ENCODE results near the gene CRYBG3.
A peak's percentile ranks its signal among the peaks of the same experiment; 100 is the strongest.

Gene CRYBG3

GRCh38 chr3:97979610-97980009, 157.8 kb downstream of the CRYBG3 start:
- DNase-seq = no peak

GRCh38 chr3:97981886-97982285, 160.1 kb downstream of the CRYBG3 start:
- no peak for DNase-seq

DNA sequence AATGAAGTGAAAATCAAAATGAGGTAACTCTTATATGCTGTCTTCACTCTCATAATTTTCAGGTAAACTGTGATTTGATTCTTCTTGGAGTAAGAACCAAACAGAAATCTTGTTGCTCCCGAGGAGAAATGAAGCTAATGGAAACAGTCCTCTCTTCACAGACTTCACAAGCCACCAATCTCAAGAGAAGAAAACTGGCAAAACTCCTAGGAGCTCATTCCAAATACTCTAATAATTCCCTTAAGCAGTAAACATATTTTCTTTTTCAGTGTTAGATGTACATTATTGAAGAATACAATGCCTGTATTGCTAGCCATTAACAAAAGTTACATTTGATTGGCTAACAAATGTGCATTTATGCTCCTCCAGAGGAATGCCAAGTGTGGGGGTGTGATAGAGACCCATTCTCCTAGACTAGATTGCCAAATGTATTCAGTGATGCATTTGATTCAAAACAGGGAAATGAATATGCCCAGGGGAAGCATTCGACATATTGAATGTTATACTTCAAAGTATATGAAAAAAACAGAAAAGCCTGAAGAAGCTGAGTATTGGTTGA, 162.2 kb downstream of the CRYBG3 start:
- DNase-seq = no peak

DNA sequence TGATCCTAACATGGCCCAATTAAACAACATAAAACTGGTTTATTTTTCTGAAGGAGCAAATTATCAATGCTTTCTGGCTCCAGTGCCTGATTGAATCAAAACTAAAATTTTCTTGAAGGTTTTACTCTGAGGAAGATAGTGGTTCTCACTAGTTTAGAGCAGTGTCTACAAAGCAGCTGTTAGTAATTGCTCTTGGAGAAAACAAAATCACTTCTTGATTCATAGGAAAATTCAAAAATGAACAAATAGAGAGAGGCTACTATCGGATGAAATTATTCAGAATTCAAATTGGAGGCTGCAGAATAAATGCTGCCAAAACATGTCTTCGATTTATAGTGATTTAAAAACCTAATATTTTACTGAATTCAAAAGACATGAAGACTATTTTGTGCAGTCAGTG, 165.5 kb downstream of the CRYBG3 start:
- no peak for DNase-seq

DNA sequence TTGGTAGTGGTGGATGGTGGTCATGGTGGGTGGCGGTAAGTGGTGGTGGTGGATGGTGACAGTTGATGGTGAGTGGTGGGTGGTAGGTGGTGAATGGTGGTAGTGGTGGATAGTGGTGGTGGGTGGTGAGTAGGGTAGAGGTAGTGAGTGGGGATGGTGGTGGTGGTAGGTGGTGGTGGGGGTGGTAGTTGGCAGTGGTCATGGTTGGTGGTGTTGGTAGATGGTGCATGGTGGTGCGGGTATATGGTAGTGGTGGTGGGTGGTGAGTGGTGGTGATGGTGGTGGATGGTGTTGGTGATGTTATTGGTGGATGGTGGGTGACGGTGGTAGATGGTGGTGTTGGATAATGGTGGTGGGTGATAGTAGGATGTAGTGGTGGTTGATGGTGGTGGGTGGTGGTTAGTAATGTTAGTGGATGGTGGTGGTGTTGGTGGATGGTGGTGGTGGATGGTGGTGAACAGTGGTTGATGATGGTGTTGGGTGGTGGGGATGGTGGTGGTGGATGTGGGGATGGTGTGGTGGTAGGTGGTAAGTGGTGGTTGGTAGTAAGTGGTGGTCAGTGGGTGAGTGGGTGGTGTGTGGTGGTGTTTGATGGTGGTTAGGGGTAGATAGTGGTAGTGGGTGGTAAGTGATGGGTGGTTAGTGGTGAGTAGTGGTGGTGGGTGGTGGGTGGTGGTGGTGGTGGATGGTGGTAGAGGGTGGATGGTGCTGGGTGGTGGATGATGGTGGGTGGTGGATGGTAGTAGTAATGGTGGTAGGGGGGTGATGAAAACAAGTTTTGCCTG, 167.2 kb downstream of the CRYBG3 start:
- no peak for DNase-seq

- DNase-seq = peak; percentile 36
These were observed 168.9 kb downstream of the CRYBG3 start for GRCh38 chr3:97990624-97991292.

- DNase-seq = no peak
These were observed 169.5 kb downstream of the CRYBG3 start for GRCh38 chr3:97991293-97991682.

GRCh38 chr3:97992547-97993173, 170.8 kb downstream of the CRYBG3 start:
- no peak for DNase-seq

- DNase-seq = no peak
These were observed 171.7 kb downstream of the CRYBG3 start for GRCh38 chr3:97993526-97993925.

- no peak for DNase-seq
These were observed 172.6 kb downstream of the CRYBG3 start for GRCh38 chr3:97994328-97994945.
